Measurements from ENCODE around the gene ADGRG6.

- TF ChIP-seq CTCF (IDR thresholded peaks at IDR 0.05 in 8 of 11, conservative IDR thresholded peaks at IDR 0.05 in 3 of 11), result no peak
- TF ChIP-seq POLR2AphosphoS5 (IDR thresholded peaks at IDR 0.05), result no peak
- TF ChIP-seq POLR2A (IDR thresholded peaks at IDR 0.05), result no peak
These were observed 141.3 kb downstream of the ADGRG6 start for GRCh38 chr6:142443102-142443501.
